ENCODE data around the gene CENPX.
A peak's percentile ranks its signal among the peaks of the same experiment; 100 is the strongest.

CENPX gene

GRCh38 chr17:82019690-82020571, 2.7 kb downstream of the CENPX start:
- H3K4me1 Mint-ChIP-seq, result peaks cover 15% of the 10 kb centered on the region
- no peaks in the 10 kb centered on the region for H3K27me3 Mint-ChIP-seq (ENCODE audit: low read depth)
- no peaks in the 10 kb centered on the region for H3K9me3 Mint-ChIP-seq
- H3K36me3 Mint-ChIP-seq (ENCODE audit: low read depth), result peaks cover 4% of the 10 kb centered on the region
- TF ChIP-seq, protein P1, sequence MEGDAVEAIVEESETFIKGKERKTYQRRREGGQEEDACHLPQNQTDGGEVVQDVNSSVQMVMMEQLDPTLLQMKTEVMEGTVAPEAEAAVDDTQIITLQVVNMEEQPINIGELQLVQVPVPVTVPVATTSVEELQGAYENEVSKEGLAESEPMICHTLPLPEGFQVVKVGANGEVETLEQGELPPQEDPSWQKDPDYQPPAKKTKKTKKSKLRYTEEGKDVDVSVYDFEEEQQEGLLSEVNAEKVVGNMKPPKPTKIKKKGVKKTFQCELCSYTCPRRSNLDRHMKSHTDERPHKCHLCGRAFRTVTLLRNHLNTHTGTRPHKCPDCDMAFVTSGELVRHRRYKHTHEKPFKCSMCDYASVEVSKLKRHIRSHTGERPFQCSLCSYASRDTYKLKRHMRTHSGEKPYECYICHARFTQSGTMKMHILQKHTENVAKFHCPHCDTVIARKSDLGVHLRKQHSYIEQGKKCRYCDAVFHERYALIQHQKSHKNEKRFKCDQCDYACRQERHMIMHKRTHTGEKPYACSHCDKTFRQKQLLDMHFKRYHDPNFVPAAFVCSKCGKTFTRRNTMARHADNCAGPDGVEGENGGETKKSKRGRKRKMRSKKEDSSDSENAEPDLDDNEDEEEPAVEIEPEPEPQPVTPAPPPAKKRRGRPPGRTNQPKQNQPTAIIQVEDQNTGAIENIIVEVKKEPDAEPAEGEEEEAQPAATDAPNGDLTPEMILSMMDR (IDR thresholded peaks at IDR 0.05; ENCODE audit: unreplicated experiment in 3 of 3), result peak; percentile 46 to 64 (median 54)
- no peak overlapping the region for H3K27ac Mint-ChIP-seq
- peak overlapping the region in 2 of 3 experiments; percentile 51 to 59 for H3K4me3 Mint-ChIP-seq

GRCh38 chr17:82018989-82019689, 3.5 kb downstream of the CENPX start:
- Mint-ChIP-seq H3K4me3 (peak overlapping the region in 1 of 3 experiments; percentile 68), H3K27me3 (ENCODE audit: low read depth) (no peaks in the 10 kb centered on the region), H3K27ac (peak overlapping the region in 1 of 3 experiments; percentile 59), H3K4me1 (peaks cover 15% of the 10 kb centered on the region), H3K9me3 (no peaks in the 10 kb centered on the region), H3K36me3 (ENCODE audit: low read depth) (peaks cover 4% of the 10 kb centered on the region)
- TF ChIP-seq, protein P1 (IDR thresholded peaks at IDR 0.05; ENCODE audit: unreplicated experiment in 3 of 3), result no peak

DNA sequence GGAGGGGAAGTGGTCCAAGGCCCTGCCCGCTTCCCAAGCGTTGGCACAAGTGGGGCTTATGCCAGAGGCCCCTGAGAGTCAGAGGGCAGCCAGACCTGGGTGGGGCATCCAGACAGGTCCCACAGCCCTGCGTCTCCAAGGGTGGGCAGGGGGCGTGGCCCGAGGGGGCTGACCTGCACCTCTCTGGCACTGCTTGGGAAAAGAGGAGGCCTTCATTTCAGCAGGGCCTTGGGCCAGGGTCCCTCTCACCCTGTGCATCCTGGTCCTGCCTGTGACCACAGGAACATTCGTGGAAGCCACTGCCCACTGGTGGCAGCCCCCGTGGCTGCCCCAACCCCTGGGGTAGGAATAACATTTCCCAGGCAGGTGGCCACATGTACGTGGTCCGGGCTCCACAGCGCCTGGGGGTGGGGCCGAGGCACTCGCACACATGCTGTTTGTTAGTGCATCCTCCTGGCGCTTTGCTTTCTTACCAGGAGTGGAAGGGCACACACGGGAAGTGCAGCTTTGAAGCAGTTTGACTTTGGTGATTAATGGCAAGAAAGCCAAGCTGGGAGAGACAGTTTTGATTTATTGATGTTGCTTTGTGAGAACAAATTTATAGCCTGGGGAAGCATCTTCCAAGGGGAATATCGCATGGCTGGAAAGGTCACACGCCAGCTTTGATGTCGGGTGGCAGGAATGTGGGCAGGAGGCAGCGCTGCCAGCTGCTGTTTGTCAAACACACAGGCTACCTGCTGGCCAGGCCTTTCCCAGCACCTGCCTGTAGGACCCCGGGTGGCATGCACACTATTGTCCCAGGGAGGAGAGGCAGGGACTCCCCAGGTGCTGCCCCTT, 4.3 kb downstream of the CENPX start:
- Mint-ChIP-seq H3K4me3 (peak overlapping the region; percentile 6 to 68 (median 50)), H3K36me3 (ENCODE audit: low read depth) (peaks cover 4% of the 10 kb centered on the region), H3K4me1 (peaks cover 15% of the 10 kb centered on the region), H3K27ac (peak overlapping the region in 1 of 3 experiments; percentile 59), H3K27me3 (ENCODE audit: low read depth) (no peaks in the 10 kb centered on the region), H3K9me3 (no peaks in the 10 kb centered on the region)
- TF ChIP-seq, protein P1 (IDR thresholded peaks at IDR 0.05; ENCODE audit: unreplicated experiment in 3 of 3), result no peak

DNA sequence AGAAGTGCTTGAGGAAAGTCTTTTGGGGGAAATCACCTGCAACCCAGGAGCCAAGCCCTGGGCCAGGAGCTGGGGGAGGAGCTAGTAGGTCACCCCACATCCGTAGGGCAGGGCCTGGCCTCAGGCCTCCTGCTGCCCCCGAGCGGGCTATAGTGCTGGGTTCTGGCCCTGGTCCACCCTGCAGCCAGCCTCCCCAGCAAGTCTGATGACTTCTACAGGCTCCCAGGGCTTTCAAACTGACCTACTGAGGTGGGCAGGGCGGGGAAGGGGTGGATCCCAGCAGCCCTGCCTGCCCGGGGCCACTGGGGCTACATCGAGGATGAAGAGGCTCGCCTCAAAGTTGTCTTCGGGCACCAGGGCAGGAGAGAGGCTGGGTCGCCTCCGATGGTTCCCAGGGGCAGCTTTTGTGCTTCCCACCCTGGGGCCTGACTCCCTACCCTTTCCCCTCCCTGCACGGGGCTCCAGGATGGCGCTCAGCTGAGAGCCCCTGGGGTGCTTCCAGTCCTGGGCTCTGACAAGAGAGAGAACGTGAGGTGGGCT, 5.0 kb downstream of the CENPX start:
- Mint-ChIP-seq H3K9me3 (no peaks in the 10 kb centered on the region), H3K4me1 (peaks cover 15% of the 10 kb centered on the region), H3K27ac (no peak overlapping the region), H3K4me3 (no peak overlapping the region), H3K27me3 (ENCODE audit: low read depth) (no peaks in the 10 kb centered on the region), H3K36me3 (ENCODE audit: low read depth) (peaks cover 4% of the 10 kb centered on the region)
- TF ChIP-seq, protein P1 (IDR thresholded peaks at IDR 0.05; ENCODE audit: unreplicated experiment in 3 of 3), result no peak

DNA sequence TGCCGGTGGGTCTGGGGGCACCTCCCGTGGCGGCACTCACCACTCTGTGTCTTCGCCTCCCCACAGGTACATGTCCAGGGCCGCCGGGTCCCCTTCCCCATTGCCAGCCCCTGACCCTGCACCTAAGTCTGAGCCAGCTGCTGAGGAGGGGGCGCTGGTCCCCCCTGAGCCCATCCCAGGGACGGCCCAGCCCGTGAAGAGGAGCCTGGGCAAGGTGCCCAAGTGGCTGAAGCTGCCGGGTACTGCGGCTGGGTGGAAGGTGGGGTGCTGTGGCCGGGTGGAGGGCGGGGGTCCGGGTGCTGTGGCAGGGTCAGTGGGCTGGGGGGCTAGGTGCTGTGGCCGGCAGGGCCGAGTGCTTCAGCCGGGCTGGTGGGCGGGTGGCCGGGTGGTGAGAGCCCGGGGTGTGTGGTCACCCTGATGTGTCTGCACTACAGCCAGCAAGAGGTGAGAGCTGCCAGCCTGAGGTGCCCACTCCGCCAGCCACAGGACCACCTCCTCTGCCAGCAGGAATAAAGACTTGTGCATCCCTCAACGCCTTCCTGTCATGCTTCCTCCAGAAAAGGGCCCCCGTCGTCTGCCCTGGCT, 5.7 kb downstream of the CENPX start:
- Mint-ChIP-seq H3K4me3 (no peak overlapping the region), H3K27ac (no peak overlapping the region), H3K9me3 (no peaks in the 10 kb centered on the region), H3K27me3 (ENCODE audit: low read depth) (no peaks in the 10 kb centered on the region), H3K36me3 (ENCODE audit: low read depth) (peaks cover 4% of the 10 kb centered on the region), H3K4me1 (peaks cover 14% of the 10 kb centered on the region)
- TF ChIP-seq, protein P1 (IDR thresholded peaks at IDR 0.05; ENCODE audit: unreplicated experiment in 3 of 3), result no peak

All from nephron (organoid).